ENCODE data around the gene LHFPL6.

The LHFPL6 gene

DNA sequence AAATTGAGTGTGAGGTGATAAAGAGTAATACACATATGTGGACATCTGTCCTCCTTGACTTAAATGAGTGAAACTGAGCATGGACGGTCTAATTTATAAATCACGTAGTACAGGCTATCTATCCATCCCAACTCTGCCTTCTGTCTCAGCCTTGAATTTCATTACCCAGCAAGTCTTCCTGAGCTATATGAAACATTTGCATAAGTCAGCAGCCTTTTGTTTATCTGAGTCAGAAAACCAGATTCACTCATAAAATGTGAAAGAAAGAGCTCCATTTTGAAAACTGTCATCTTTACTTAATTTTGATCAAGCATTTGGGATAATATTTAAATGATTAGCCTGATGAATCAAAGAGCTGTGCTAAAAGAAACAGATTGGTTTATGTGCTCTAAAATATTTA is 197.9 kb downstream of the LHFPL6 start:
- no peaks in the 10 kb centered on the region for H3K9me2 ChIP-seq (ENCODE audit: low read depth, low read length)
- H3K27ac ChIP-seq (ENCODE audit: low read depth, low read length, poor library complexity, severe bottlenecking): no peak overlapping the region
- H3K36me3 ChIP-seq (ENCODE audit: insufficient read depth, low read length): no peaks in the 10 kb centered on the region
- H3K4me2 ChIP-seq (ENCODE audit: low read length): no peak overlapping the region
- no peaks in the 10 kb centered on the region for H3K79me2 ChIP-seq (ENCODE audit: insufficient read depth, low read length)
- H3K9me3 ChIP-seq (ENCODE audit: low read length): no peaks in the 10 kb centered on the region
- no peak overlapping the region for H3K4me3 ChIP-seq (ENCODE audit: low read depth, low read length, poor library complexity, severe bottlenecking)
- no peaks in the 10 kb centered on the region for H3K4me1 ChIP-seq (ENCODE audit: insufficient read depth, low read length, severe bottlenecking)
- no peak overlapping the region for H2AFZ ChIP-seq (ENCODE audit: low read length)
- H3F3A ChIP-seq (ENCODE audit: insufficient read depth, low read length): no peaks in the 10 kb centered on the region
- H4K20me1 ChIP-seq (ENCODE audit: insufficient read depth, low read length): no peaks in the 10 kb centered on the region
- no peak overlapping the region for H3K9ac ChIP-seq (ENCODE audit: low read length)
- no peak for TF ChIP-seq EZH2 (IDR thresholded peaks at IDR 0.05; ENCODE audit: borderline replicate concordance, low read length)
- TF ChIP-seq, protein P1, sequence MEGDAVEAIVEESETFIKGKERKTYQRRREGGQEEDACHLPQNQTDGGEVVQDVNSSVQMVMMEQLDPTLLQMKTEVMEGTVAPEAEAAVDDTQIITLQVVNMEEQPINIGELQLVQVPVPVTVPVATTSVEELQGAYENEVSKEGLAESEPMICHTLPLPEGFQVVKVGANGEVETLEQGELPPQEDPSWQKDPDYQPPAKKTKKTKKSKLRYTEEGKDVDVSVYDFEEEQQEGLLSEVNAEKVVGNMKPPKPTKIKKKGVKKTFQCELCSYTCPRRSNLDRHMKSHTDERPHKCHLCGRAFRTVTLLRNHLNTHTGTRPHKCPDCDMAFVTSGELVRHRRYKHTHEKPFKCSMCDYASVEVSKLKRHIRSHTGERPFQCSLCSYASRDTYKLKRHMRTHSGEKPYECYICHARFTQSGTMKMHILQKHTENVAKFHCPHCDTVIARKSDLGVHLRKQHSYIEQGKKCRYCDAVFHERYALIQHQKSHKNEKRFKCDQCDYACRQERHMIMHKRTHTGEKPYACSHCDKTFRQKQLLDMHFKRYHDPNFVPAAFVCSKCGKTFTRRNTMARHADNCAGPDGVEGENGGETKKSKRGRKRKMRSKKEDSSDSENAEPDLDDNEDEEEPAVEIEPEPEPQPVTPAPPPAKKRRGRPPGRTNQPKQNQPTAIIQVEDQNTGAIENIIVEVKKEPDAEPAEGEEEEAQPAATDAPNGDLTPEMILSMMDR (IDR thresholded peaks at IDR 0.05; ENCODE audit: low read length): no peak
- H3K27me3 ChIP-seq (ENCODE audit: insufficient read depth, low read length): no peaks in the 10 kb centered on the region; the same call in 1 of the 2 replicates

DNA sequence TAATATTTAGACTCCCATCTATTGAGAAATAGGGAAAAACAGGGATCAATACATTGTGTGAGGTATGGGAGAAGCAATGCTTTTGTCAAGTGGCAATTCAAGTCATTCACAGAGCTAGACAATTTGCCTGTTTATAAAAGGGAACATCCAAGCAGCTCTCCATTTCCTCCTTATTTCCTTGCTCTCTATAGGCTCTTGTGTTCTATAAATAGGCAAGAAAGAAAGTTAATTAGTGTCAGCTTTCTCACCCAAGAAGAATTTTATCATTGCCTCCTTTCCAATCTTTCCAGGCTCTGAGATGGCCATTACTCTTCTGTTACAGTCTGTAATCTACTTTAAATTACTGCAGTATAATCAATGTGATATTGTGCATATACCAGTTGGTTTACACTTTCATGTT is 199.9 kb downstream of the LHFPL6 start:
- Histone ChIP-seq H2AFZ (ENCODE audit: low read length) (no peak overlapping the region), H3K27ac (ENCODE audit: low read depth, low read length, poor library complexity, severe bottlenecking) (no peak overlapping the region), H3K79me2 (ENCODE audit: insufficient read depth, low read length) (no peaks in the 10 kb centered on the region), H3K9ac (ENCODE audit: low read length) (no peak overlapping the region), H3K4me3 (ENCODE audit: low read depth, low read length, poor library complexity, severe bottlenecking) (no peak overlapping the region), H3F3A (ENCODE audit: insufficient read depth, low read length) (no peaks in the 10 kb centered on the region), H3K9me2 (ENCODE audit: low read depth, low read length) (no peaks in the 10 kb centered on the region), H3K36me3 (ENCODE audit: insufficient read depth, low read length) (no peaks in the 10 kb centered on the region), H3K4me2 (ENCODE audit: low read length) (no peak overlapping the region), H4K20me1 (ENCODE audit: insufficient read depth, low read length) (no peaks in the 10 kb centered on the region), H3K27me3 (ENCODE audit: insufficient read depth, low read length) (no peaks in the 10 kb centered on the region), H3K9me3 (ENCODE audit: low read length) (no peaks in the 10 kb centered on the region), H3K4me1 (ENCODE audit: insufficient read depth, low read length, severe bottlenecking) (no peaks in the 10 kb centered on the region)
- TF ChIP-seq EZH2 (IDR thresholded peaks at IDR 0.05; ENCODE audit: borderline replicate concordance, low read length): no peak
- TF ChIP-seq, protein P1 (IDR thresholded peaks at IDR 0.05; ENCODE audit: low read length): no peak

DNA sequence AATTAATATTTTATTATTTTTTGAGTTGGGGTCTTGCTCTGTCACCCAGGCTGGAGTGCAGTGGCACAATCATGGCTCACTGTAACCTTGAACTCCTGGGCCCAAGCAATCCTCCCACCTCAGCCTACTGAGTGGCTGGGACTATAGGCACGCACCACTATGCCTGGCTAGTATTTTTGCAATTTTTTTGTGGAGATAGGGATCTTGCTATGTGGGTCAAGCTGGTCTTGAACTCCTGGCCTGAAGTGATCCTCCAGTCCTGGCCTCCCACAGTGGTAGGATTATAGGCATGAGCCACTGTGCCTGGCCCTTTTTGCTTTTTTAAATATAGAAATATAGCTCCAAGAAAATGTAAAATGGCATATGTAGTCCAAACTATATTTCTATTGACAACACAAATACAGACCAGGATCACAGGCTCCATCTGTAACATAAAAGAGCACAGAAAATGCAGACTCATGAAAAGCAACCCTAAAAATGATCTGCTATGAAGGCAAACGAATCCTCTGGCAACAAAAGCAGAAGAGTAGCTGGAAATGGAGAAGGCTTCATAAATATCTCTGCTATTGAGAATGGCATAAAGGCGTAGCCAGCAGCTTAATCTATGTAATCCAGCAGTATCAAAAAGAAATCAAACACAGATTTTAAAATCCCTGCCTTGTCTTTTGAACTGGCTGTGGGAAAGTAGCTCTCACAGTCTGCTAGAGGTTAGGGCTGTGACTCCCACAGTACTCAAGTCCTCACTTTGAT is 200.6 kb downstream of the LHFPL6 start:
- Histone ChIP-seq H3K79me2 (ENCODE audit: insufficient read depth, low read length) (no peaks in the 10 kb centered on the region), H3K9me2 (ENCODE audit: low read depth, low read length) (no peaks in the 10 kb centered on the region), H3K9ac (ENCODE audit: low read length) (no peak overlapping the region), H3K36me3 (ENCODE audit: insufficient read depth, low read length) (no peaks in the 10 kb centered on the region), H2AFZ (ENCODE audit: low read length) (no peak overlapping the region), H4K20me1 (ENCODE audit: insufficient read depth, low read length) (no peaks in the 10 kb centered on the region), H3K27ac (ENCODE audit: low read depth, low read length, poor library complexity, severe bottlenecking) (no peak overlapping the region), H3K9me3 (ENCODE audit: low read length) (no peaks in the 10 kb centered on the region), H3K4me3 (ENCODE audit: low read depth, low read length, poor library complexity, severe bottlenecking) (no peak overlapping the region), H3K27me3 (ENCODE audit: insufficient read depth, low read length) (no peaks in the 10 kb centered on the region), H3K4me2 (ENCODE audit: low read length) (no peak overlapping the region), H3K4me1 (ENCODE audit: insufficient read depth, low read length, severe bottlenecking) (no peaks in the 10 kb centered on the region), H3F3A (ENCODE audit: insufficient read depth, low read length) (no peaks in the 10 kb centered on the region)
- no peak for TF ChIP-seq EZH2 (IDR thresholded peaks at IDR 0.05; ENCODE audit: borderline replicate concordance, low read length)
- TF ChIP-seq, protein P1 (IDR thresholded peaks at IDR 0.05; ENCODE audit: low read length): no peak

Measured in OCI-LY1 (cell line).